Panc1 (cell line): ENCODE results near the gene RANBP3.

Experiments used
- POLR2AphosphoS5 ChIP-seq: IDR thresholded peaks from 2 replicates; pipeline ENCODE4 v1.6.1; 2012; ENCODE audit warnings: mild to moderate bottlenecking, low read depth, low read length, moderate library complexity
- TCF7L2 ChIP-seq: IDR thresholded peaks from 2 replicates; pipeline ENCODE4 v1.6.1; 2011; ENCODE audit warnings: mild to moderate bottlenecking, low read depth, low read length, inconsistent platforms
- TF ChIP-seq, protein P1 (sequence below): fragments of 450-650 bp; IDR thresholded peaks from 2 replicates; pipeline ENCODE4 v1.5.1; 2017; ENCODE audit warnings: mild to moderate bottlenecking
- TF ChIP-seq, protein P2 (sequence below), 2 experiments: IDR thresholded peaks; 2 replicates each; pipeline ENCODE4 v1.6.1; 2011 to 2012; ENCODE audit warnings: low read depth in 2 of 2, control low read depth in 1 of 2, low read length in 1 of 2, mild to moderate bottlenecking in 1 of 2, moderate library complexity in 1 of 2; ENCODE audit not compliant: insufficient read depth in 1 of 2

DNA sequence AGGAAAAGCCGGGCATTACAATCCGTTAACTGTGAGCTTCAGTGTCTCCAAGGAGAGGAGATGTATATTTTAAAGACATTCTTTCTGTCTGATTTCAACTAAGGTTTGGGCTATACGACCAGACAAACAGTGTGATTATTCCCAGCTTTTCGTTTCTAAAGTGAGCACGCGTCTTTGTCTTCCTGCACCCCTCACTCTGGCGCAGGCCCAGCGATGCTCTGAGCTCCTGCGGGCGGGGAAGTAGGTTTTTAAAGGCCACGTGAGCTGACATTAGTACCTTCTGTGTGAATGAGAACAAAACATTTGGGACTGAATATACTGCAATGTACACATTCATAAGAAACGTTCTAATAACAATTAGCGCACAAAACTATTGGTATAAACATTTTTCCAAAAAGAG lies 15.3 kb upstream of the RANBP3 start:
- TF ChIP-seq POLR2AphosphoS5 (no peak), TCF7L2 (no peak)
- TF ChIP-seq, protein P1, sequence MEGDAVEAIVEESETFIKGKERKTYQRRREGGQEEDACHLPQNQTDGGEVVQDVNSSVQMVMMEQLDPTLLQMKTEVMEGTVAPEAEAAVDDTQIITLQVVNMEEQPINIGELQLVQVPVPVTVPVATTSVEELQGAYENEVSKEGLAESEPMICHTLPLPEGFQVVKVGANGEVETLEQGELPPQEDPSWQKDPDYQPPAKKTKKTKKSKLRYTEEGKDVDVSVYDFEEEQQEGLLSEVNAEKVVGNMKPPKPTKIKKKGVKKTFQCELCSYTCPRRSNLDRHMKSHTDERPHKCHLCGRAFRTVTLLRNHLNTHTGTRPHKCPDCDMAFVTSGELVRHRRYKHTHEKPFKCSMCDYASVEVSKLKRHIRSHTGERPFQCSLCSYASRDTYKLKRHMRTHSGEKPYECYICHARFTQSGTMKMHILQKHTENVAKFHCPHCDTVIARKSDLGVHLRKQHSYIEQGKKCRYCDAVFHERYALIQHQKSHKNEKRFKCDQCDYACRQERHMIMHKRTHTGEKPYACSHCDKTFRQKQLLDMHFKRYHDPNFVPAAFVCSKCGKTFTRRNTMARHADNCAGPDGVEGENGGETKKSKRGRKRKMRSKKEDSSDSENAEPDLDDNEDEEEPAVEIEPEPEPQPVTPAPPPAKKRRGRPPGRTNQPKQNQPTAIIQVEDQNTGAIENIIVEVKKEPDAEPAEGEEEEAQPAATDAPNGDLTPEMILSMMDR = no peak
- TF ChIP-seq, protein P2, sequence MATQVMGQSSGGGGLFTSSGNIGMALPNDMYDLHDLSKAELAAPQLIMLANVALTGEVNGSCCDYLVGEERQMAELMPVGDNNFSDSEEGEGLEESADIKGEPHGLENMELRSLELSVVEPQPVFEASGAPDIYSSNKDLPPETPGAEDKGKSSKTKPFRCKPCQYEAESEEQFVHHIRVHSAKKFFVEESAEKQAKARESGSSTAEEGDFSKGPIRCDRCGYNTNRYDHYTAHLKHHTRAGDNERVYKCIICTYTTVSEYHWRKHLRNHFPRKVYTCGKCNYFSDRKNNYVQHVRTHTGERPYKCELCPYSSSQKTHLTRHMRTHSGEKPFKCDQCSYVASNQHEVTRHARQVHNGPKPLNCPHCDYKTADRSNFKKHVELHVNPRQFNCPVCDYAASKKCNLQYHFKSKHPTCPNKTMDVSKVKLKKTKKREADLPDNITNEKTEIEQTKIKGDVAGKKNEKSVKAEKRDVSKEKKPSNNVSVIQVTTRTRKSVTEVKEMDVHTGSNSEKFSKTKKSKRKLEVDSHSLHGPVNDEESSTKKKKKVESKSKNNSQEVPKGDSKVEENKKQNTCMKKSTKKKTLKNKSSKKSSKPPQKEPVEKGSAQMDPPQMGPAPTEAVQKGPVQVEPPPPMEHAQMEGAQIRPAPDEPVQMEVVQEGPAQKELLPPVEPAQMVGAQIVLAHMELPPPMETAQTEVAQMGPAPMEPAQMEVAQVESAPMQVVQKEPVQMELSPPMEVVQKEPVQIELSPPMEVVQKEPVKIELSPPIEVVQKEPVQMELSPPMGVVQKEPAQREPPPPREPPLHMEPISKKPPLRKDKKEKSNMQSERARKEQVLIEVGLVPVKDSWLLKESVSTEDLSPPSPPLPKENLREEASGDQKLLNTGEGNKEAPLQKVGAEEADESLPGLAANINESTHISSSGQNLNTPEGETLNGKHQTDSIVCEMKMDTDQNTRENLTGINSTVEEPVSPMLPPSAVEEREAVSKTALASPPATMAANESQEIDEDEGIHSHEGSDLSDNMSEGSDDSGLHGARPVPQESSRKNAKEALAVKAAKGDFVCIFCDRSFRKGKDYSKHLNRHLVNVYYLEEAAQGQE (IDR thresholded peaks at IDR 0.05; ENCODE audit: insufficient read depth in 1 of 2, low read depth in 2 of 2, low read length in 1 of 2) = no peak
